Measurements from ENCODE around the gene MR1. TPM values are rescaled to one million over a fixed set of nuclear protein-coding genes. Genes with fewer than 3 reads are reported as not detected.
A peak's percentile ranks its signal among the peaks of the same experiment; 100 is the strongest.

Gene MR1
- total and polyA plus RNA-seq, 9 of the 15 experiments (the other 6 are each of a cell fraction or from before 2014, with no cell fraction given): 9.7 to 21.7 (median 15.6) TPM

GRCh38 chr1:181088079-181089016, 54.6 kb downstream of the MR1 start, which contains the start of gene IER5 (continued):
- TF ChIP-seq HMGXB4 (CRISPR knock-in tag; IDR thresholded peaks at IDR 0.05) (peak; percentile 96), ZFX (CRISPR knock-in tag; IDR thresholded peaks at IDR 0.05) (peak; percentile 94), ZNF395 (CRISPR knock-in tag; IDR thresholded peaks at IDR 0.05) (no peak), SRSF3 (IDR thresholded peaks at IDR 0.05; ENCODE audit: insufficient read depth, low read length) (peak; percentile 53; the same call in 1 of the 2 replicates), CCNT2 (IDR thresholded peaks at IDR 0.05; ENCODE audit: borderline replicate concordance, extremely low read depth, insufficient read length, low read depth, low read length) (peak; percentile 98), ZNF696 (CRISPR knock-in tag; conservative IDR thresholded peaks at IDR 0.05) (no peak), TAL1 (IDR thresholded peaks at IDR 0.05) (no peak; the same call in 1 of the 2 replicates), RBM17 (IDR thresholded peaks at IDR 0.05; ENCODE audit: borderline replicate concordance, low read depth, low read length) (no peak), ZNF561 (CRISPR knock-in tag; conservative IDR thresholded peaks at IDR 0.05) (no peak), ZNF408 (CRISPR knock-in tag; IDR thresholded peaks at IDR 0.05; ENCODE audit: low read depth) (no peak), MBD1 (CRISPR knock-in tag; IDR thresholded peaks at IDR 0.05) (no peak), ZNF57 (CRISPR knock-in tag; IDR thresholded peaks at IDR 0.05) (no peak), ZNF143 (CRISPR knock-in tag; IDR thresholded peaks at IDR 0.05) (no peak), NR4A1 (CRISPR knock-in tag; IDR thresholded peaks at IDR 0.05) (no peak), NR4A1 (tag; IDR thresholded peaks at IDR 0.05) (no peak), HMG20B (CRISPR knock-in tag; IDR thresholded peaks at IDR 0.05) (no peak), ZBTB17 (CRISPR knock-in tag; IDR thresholded peaks at IDR 0.05) (0 out of 2 replicates have a peak, but pooled peaks have one; percentile 62), MTA3 (IDR thresholded peaks at IDR 0.05; ENCODE audit: borderline replicate concordance) (peak; percentile 100), TAF9B (IDR thresholded peaks at IDR 0.05; ENCODE audit: partially characterized antibody) (peak; percentile 96), COPS2 (conservative IDR thresholded peaks at IDR 0.05) (no peak), XRCC4 (IDR thresholded peaks at IDR 0.05; ENCODE audit: extremely low read depth, insufficient read depth, insufficient read length) (no peak), ZNF41 (CRISPR knock-in tag; conservative IDR thresholded peaks at IDR 0.05) (no peak; the same call in 1 of the 2 replicates), SIN3A (IDR thresholded peaks at IDR 0.05; ENCODE audit: borderline replicate concordance in 2 of 2, control insufficient read depth in 1 of 2, low read depth in 2 of 2, low read length in 2 of 2) (peak; percentile 92 to 93), ZNF134 (CRISPR knock-in tag; conservative IDR thresholded peaks at IDR 0.05) (no peak)
